ENCODE measurements around the gene ZBTB17. TPM values are rescaled to one million over a fixed set of nuclear protein-coding genes. Genes with fewer than 3 reads are reported as not detected.
A peak's percentile ranks its signal among the peaks of the same experiment; 100 is the strongest.

The ZBTB17 gene
- total RNA-seq, 1 donor from 2014 or later: 23.9 TPM

- Mint-ChIP-seq H3K27me3 (ENCODE audit: low read depth) (no peaks in the 10 kb centered on the region), H3K36me3 (ENCODE audit: low read depth) (peaks cover 4% of the 10 kb centered on the region), H3K4me1 (ENCODE audit: low read depth) (peaks cover 75% of the 10 kb centered on the region), H3K27ac (ENCODE audit: unreplicated experiment) (peak overlapping the region; percentile 99), H3K4me3 (ENCODE audit: unreplicated experiment) (peak overlapping the region; percentile 75), H3K9me3 (ENCODE audit: low read depth) (no peaks in the 10 kb centered on the region)
- no peak for DNase-seq (ENCODE audit: low spot score)
- TF ChIP-seq CTCF (IDR thresholded peaks at IDR 0.05): no peak
These were observed 41.2 kb upstream of the ZBTB17 start for GRCh38 chr1:16017076-16017460.

- Mint-ChIP-seq H3K9me3 (ENCODE audit: low read depth) (no peaks in the 10 kb centered on the region), H3K4me3 (ENCODE audit: unreplicated experiment) (peak overlapping the region; percentile 75), H3K4me1 (ENCODE audit: low read depth) (peaks cover 75% of the 10 kb centered on the region), H3K27ac (ENCODE audit: unreplicated experiment) (peak overlapping the region; percentile 99), H3K36me3 (ENCODE audit: low read depth) (peaks cover 4% of the 10 kb centered on the region), H3K27me3 (ENCODE audit: low read depth) (no peaks in the 10 kb centered on the region)
- DNase-seq (ENCODE audit: low spot score): no peak
- TF ChIP-seq CTCF (IDR thresholded peaks at IDR 0.05): no peak
These were observed 40.3 kb upstream of the ZBTB17 start for GRCh38 chr1:16015960-16016901.

GRCh38 chr1:16015491-16015890 is 39.6 kb upstream of the ZBTB17 start:
- H3K27ac Mint-ChIP-seq (ENCODE audit: unreplicated experiment): peak overlapping the region; percentile 63
- H3K36me3 Mint-ChIP-seq (ENCODE audit: low read depth): peaks cover 4% of the 10 kb centered on the region
- no peaks in the 10 kb centered on the region for H3K27me3 Mint-ChIP-seq (ENCODE audit: low read depth)
- peaks cover 75% of the 10 kb centered on the region for H3K4me1 Mint-ChIP-seq (ENCODE audit: low read depth)
- DNase-seq (ENCODE audit: low spot score): peak; percentile 89
- H3K4me3 Mint-ChIP-seq (ENCODE audit: unreplicated experiment): peak overlapping the region; percentile 75
- no peaks in the 10 kb centered on the region for H3K9me3 Mint-ChIP-seq (ENCODE audit: low read depth)
- TF ChIP-seq CTCF (IDR thresholded peaks at IDR 0.05): no peak

- TF ChIP-seq CTCF (IDR thresholded peaks at IDR 0.05): no peak
- H3K27me3 Mint-ChIP-seq (ENCODE audit: low read depth): no peaks in the 10 kb centered on the region
- peak; percentile 63 for DNase-seq (ENCODE audit: low spot score)
- H3K4me3 Mint-ChIP-seq (ENCODE audit: unreplicated experiment): peak overlapping the region; percentile 39
- peaks cover 69% of the 10 kb centered on the region for H3K4me1 Mint-ChIP-seq (ENCODE audit: low read depth)
- peak overlapping the region; percentile 92 for H3K27ac Mint-ChIP-seq (ENCODE audit: unreplicated experiment)
- no peaks in the 10 kb centered on the region for H3K9me3 Mint-ChIP-seq (ENCODE audit: low read depth)
- peaks cover 4% of the 10 kb centered on the region for H3K36me3 Mint-ChIP-seq (ENCODE audit: low read depth)
These were observed 38.9 kb upstream of the ZBTB17 start for GRCh38 chr1:16014509-16015482.

- Mint-ChIP-seq H3K4me3 (ENCODE audit: unreplicated experiment) (peak overlapping the region; percentile 46), H3K4me1 (ENCODE audit: low read depth) (peaks cover 60% of the 10 kb centered on the region), H3K36me3 (ENCODE audit: low read depth) (peaks cover 4% of the 10 kb centered on the region), H3K27ac (ENCODE audit: unreplicated experiment) (peak overlapping the region; percentile 92), H3K27me3 (ENCODE audit: low read depth) (no peaks in the 10 kb centered on the region), H3K9me3 (ENCODE audit: low read depth) (no peaks in the 10 kb centered on the region)
- no peak for DNase-seq (ENCODE audit: low spot score)
- no peak for TF ChIP-seq CTCF (IDR thresholded peaks at IDR 0.05)
These were observed 38.0 kb upstream of the ZBTB17 start for GRCh38 chr1:16013908-16014258.

Measured in chondrocyte (in vitro differentiated cells).